Neural progenitor cell (in vitro differentiated cells): Measurements from ENCODE around the gene VWA5B1. TPM values are rescaled to one million over a fixed set of nuclear protein-coding genes. Genes with fewer than 3 reads are reported as not detected.
A peak's percentile ranks its signal among the peaks of the same experiment; 100 is the strongest.

Source experiments
- DNase-seq: peaks from one replicate; pipeline ENCODE4 v3.0.0-alpha.2; 2016; ENCODE audit warnings: low spot score
- H2AFZ ChIP-seq: fragments of 200-600 bp; sonication (generic); replicated peaks from 2 replicates; pipeline ENCODE4 v1.6.1; 2016; ENCODE audit warnings: antibody characterized with exemption
- H3F3A ChIP-seq: fragments of 200-600 bp; sonication (generic); 2 replicates; pipeline ENCODE4 v1.6.1; 2016; ENCODE audit warnings: antibody characterized with exemption, low read depth
- H3K27ac ChIP-seq: fragments of 200-600 bp; sonication (generic); 2 replicates; pipeline ENCODE4 v1.5.1; 2016; ENCODE audit warnings: mild to moderate bottlenecking
- H3K27me3 ChIP-seq: fragments of 200-600 bp; sonication (generic); 2 replicates; pipeline ENCODE4 v1.6.1; 2016; ENCODE audit warnings: mild to moderate bottlenecking, moderate library complexity
- H3K36me3 ChIP-seq: fragments of 200-600 bp; sonication (generic); 2 replicates; pipeline ENCODE4 v1.5.1; 2016
- H3K4me1 ChIP-seq: fragments of 200-600 bp; sonication (generic); 2 replicates; pipeline ENCODE4 v1.6.1; 2016; ENCODE audit warnings: mixed run types
- H3K4me2 ChIP-seq: fragments of 200-600 bp; sonication (generic); 2 replicates; pipeline ENCODE4 v1.6.1; 2016
- H3K4me3 ChIP-seq: fragments of 200-600 bp; sonication (generic); 2 replicates; pipeline ENCODE4 v1.5.1; 2016
- H3K79me2 ChIP-seq: fragments of 200-600 bp; sonication (generic); 2 replicates; pipeline ENCODE4 v1.6.1; 2016; ENCODE audit warnings: low read depth
- H3K9ac ChIP-seq: fragments of 200-600 bp; sonication (generic); 2 replicates; pipeline ENCODE4 v1.6.1; 2016
- H3K9me3 ChIP-seq: fragments of 200-600 bp; sonication (generic); 2 replicates; pipeline ENCODE4 v1.5.1; 2016; ENCODE audit warnings: low read depth
- H4K20me1 ChIP-seq: fragments of 200-600 bp; sonication (generic); 2 replicates; pipeline ENCODE4 v1.6.1; 2016; ENCODE audit warnings: low read depth
- H3K27ac Mint-ChIP-seq: 3 replicates; pipeline ENCODE4 v1.8.0; 2021; ENCODE audit warnings: mixed read lengths
- H3K27me3 Mint-ChIP-seq: 2 replicates; pipeline ENCODE4 v1.8.0; 2022; ENCODE audit warnings: low read depth, mild to moderate bottlenecking, inconsistent platforms, moderate library complexity, mixed read lengths; ENCODE audit not compliant: insufficient read depth
- H3K36me3 Mint-ChIP-seq: 3 replicates; pipeline ENCODE4 v1.8.0; 2021; ENCODE audit warnings: mixed read lengths
- H3K4me1 Mint-ChIP-seq: 3 replicates; pipeline ENCODE4 v1.8.0; 2021; ENCODE audit warnings: mixed read lengths
- H3K4me3 Mint-ChIP-seq: 3 replicates; pipeline ENCODE4 v1.8.0; 2021; ENCODE audit warnings: mild to moderate bottlenecking, moderate library complexity, mixed read lengths
- H3K9me3 Mint-ChIP-seq: 3 replicates; pipeline ENCODE4 v1.8.0; 2020; ENCODE audit warnings: mixed read lengths
- EZH2 ChIP-seq: fragments of 200-600 bp; sonication (generic); IDR thresholded peaks from 2 replicates; pipeline ENCODE4 v1.6.1; 2017; ENCODE audit warnings: antibody characterized with exemption, mild to moderate bottlenecking, moderate library complexity
- EZH2phosphoT487 ChIP-seq: fragments of 200-600 bp; sonication (generic); IDR thresholded peaks from 2 replicates; pipeline ENCODE4 v1.6.1; 2017; ENCODE audit warnings: antibody characterized with exemption
- total RNA-seq: library from RNA; depleted of rRNA; stranded (reverse); fragments of >200 nt; gene quantifications from 2 replicates; pipeline ENCODE4 v1.2.3, GENCODE V29; 2015; ENCODE audit warnings: low replicate concordance
- TF ChIP-seq, protein P1 (sequence below): fragments of 200-600 bp; sonication (generic); IDR thresholded peaks from 2 replicates; pipeline ENCODE4 v1.5.1; 2017; ENCODE audit warnings: antibody characterized with exemption, mild to moderate bottlenecking

Gene VWA5B1
- total RNA-seq, 1 donor from 2014 or later: not detected

DNA sequence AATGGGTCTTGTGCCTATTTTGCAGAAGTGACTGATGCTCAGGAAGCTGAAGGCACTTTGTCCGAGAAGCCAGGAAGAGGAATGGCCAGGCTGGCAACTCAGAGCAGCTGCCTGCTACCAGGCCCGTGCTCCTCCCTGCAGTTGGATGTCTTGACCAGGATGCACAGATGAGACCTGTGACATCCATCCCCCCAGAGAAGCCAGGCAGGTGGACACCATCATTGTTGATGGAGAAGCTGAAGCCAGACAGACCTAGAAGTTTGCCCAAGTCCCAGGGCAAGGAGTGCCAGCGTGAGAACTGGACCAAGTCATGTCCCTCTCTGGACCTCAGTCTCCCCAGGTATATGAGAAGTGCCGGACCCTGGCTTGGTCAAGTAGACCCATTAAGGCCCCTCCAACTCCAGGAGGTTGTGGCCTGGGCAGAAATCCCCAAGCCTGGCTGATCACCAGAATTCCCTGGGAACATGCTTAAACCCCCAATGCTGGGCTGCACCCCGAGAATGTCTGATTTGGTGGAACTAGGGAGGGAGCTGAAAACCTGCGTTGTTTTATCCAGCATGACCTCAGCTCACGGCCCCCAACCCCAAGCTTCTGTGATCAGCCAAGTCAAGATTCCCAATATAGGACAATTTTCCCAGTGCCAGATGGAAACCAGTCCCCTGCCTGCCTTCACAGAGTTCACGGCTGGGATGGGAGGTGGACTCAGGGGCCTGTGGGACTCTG, 112.9 kb downstream of the VWA5B1 start:
- Histone ChIP-seq H3F3A (peaks cover 7% of the 10 kb centered on the region), H3K4me3 (no peak overlapping the region), H2AFZ (no peak overlapping the region), H3K9me3 (no peaks in the 10 kb centered on the region), H3K36me3 (no peaks in the 10 kb centered on the region), H3K4me1 (peaks cover 24% of the 10 kb centered on the region), H4K20me1 (no peaks in the 10 kb centered on the region), H3K27ac (no peak overlapping the region), H3K4me2 (no peak overlapping the region), H3K79me2 (no peaks in the 10 kb centered on the region), H3K27me3 (peaks cover 99% of the 10 kb centered on the region), H3K9ac (no peak overlapping the region)
- no peak for DNase-seq
- Mint-ChIP-seq H3K4me3 (no peak overlapping the region), H3K4me1 (peaks cover 21% of the 10 kb centered on the region), H3K27me3 (peaks cover 10% of the 10 kb centered on the region), H3K9me3 (no peaks in the 10 kb centered on the region), H3K36me3 (no peaks in the 10 kb centered on the region), H3K27ac (no peak overlapping the region)
- TF ChIP-seq EZH2 (no peak), EZH2phosphoT487 (no peak)
- TF ChIP-seq, protein P1, sequence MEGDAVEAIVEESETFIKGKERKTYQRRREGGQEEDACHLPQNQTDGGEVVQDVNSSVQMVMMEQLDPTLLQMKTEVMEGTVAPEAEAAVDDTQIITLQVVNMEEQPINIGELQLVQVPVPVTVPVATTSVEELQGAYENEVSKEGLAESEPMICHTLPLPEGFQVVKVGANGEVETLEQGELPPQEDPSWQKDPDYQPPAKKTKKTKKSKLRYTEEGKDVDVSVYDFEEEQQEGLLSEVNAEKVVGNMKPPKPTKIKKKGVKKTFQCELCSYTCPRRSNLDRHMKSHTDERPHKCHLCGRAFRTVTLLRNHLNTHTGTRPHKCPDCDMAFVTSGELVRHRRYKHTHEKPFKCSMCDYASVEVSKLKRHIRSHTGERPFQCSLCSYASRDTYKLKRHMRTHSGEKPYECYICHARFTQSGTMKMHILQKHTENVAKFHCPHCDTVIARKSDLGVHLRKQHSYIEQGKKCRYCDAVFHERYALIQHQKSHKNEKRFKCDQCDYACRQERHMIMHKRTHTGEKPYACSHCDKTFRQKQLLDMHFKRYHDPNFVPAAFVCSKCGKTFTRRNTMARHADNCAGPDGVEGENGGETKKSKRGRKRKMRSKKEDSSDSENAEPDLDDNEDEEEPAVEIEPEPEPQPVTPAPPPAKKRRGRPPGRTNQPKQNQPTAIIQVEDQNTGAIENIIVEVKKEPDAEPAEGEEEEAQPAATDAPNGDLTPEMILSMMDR: no peak

DNA sequence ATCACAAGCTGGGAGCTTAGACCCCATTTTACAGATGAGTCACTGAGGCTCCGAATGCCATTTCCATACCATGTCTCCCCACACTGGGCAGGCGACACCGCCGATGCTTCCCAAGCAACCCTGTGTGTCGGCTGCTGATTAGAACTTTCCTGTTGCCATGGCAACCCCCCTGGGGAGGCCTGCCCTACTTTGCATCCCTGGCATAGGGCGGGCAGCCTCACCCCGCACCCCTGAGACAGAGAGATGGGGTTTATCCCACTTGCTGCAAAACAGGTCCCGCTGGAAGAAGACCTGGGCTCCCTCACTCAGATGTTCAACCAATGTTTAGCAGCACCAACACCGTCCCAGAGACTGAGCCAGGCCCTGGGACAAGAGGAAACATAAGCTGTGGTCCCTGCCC, 113.8 kb downstream of the VWA5B1 start:
- no peak overlapping the region for H3K4me3 Mint-ChIP-seq
- no peaks in the 10 kb centered on the region for H4K20me1 ChIP-seq
- H3K27me3 Mint-ChIP-seq: peaks cover 8% of the 10 kb centered on the region
- no peaks in the 10 kb centered on the region for H3K9me3 ChIP-seq
- no peaks in the 10 kb centered on the region for H3K36me3 ChIP-seq
- H3K4me2 ChIP-seq: peak overlapping the region; percentile 10
- no peaks in the 10 kb centered on the region for H3K36me3 Mint-ChIP-seq
- H3K9me3 Mint-ChIP-seq: no peaks in the 10 kb centered on the region
- TF ChIP-seq EZH2 (no peak), EZH2phosphoT487 (no peak)
- TF ChIP-seq, protein P1: no peak
- H3K9ac ChIP-seq: no peak overlapping the region
- no peak overlapping the region for H2AFZ ChIP-seq
- H3K27me3 ChIP-seq: peaks cover 94% of the 10 kb centered on the region
- peak; percentile 68 for DNase-seq
- H3K27ac ChIP-seq: no peak overlapping the region
- H3K27ac Mint-ChIP-seq: no peak overlapping the region
- H3F3A ChIP-seq: peaks cover 7% of the 10 kb centered on the region
- H3K4me1 Mint-ChIP-seq: peaks cover 21% of the 10 kb centered on the region
- H3K4me1 ChIP-seq: peaks cover 24% of the 10 kb centered on the region
- H3K79me2 ChIP-seq: no peaks in the 10 kb centered on the region
- H3K4me3 ChIP-seq: no peak overlapping the region

Other genes starting within 250 kb of the VWA5B1 start
- not detected in 2 replicates for gene PLA2G5, start 220.7 kb upstream of the VWA5B1 start, total RNA-seq
- gene PLA2G2D, start 171.3 kb upstream of the VWA5B1 start, total RNA-seq: not detected in 2 replicates
- gene PLA2G2F, start 151.6 kb upstream of the VWA5B1 start, total RNA-seq: not detected in 2 replicates
- 0.37 and 0.43 TPM in 2 replicates for gene UBXN10, start 104.8 kb upstream of the VWA5B1 start, total RNA-seq
- gene PLA2G2C, start 104.4 kb upstream of the VWA5B1 start, total RNA-seq: not detected in 2 replicates
- gene CAMK2N1, start 195.3 kb downstream of the VWA5B1 start, total RNA-seq: 6.0 and 11.4 TPM in 2 replicates
- 6.7 and 18.9 TPM in 2 replicates for gene MUL1, start 217.3 kb downstream of the VWA5B1 start, total RNA-seq